Stimulated activated CD4-positive, alpha-beta T cell treated with anti-CD3 and anti-CD28 coated beads, Interleukin-4, amount 100 ng/mL, for 24 hours (primary cell): ENCODE data around the gene BIN2.

Experiments used
- DNase-seq: peaks from one replicate; pipeline ENCODE4 v3.0.0-alpha.2; 2020

BIN2 gene

DNA sequence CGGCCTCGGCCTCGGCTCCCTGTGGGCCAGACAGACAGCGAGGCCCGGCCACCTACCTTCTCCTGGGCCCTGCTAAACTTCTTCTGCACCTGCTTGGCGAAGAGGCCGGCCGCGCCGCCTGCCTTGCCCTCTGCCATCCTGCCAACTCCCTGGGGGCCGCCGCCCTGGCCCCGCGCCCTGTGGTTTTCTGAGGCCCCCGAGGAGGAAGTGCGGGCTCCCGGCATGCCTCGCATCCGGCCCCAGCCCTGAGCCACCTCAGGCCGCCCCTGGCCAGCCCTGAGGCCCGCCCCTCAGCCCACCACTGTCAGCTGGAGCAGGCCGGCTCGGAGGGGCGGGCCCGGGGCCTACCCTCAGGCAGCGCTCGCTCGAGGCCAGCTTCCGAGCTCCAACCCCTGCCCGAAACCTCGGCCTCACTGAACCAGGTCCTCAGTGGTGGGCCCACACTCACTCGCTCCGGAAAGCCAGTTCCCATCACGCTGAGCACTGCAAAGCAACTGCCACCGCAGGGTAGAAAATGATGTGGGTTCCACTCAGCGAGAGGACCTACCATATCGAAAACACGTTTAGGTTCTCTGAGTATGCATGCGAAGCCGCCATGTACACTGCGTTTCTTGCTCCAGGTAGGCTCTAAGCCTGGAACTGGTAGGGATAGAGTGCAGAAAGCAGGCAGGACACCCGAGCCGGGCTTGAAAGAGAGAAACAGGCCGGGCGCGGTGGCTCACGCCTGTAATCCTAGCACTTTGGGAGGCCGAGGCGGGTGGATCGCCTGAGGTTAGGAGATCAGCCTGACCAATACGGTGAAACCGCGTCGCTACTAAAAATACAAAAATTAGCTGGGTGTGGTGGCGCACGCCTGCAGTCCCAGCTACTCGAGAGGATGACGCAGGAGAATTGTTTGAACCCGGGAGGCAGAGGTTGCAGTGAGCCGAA is at the start of gene BIN2:
Gene BIN2, minus strand, starts transcription at position 209 of the 930 bp plus-strand sequence. Its CDS starts 72 bp downstream, at position 137.
- DNase-seq, result peak; percentile 70

GRCh38 chr12:51373187-51373586 is 49.2 kb upstream of the BIN2 start:
- no peak for DNase-seq

GRCh38 chr12:51372021-51372420 is 48.0 kb upstream of the BIN2 start:
- no peak for DNase-seq

DNA sequence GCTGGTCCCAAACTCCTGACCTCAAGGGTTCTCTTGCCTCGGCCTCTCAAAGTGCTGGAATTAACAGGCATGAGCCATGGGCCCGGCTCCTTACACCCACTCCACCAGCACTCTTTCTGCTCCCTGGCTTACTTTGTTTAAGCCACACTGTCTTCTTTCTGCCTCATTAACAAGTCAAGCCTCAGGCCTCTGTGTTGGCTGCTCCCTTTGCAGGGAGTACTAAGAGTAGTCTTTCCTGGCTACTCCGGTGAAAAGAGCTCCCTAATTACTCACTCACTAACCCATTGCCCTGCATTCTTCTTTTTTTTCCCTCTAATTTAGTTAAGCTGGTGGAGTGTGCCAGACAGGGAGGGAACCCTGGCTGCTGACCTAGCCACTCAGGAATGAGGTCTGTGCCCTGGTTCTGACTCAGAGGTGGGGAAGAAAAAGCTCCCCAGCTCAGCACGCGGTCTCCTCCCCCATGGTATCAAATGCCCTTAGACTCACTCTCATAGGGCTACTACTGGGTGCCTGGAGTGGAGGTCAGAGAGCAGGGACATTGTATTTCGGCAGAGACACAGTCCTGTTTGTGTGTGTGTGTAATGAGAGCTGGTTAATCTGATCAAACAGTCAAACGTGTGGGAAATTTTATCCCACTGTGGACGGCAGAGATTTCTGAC is 47.5 kb upstream of the BIN2 start:
- DNase-seq, result no peak

DNA sequence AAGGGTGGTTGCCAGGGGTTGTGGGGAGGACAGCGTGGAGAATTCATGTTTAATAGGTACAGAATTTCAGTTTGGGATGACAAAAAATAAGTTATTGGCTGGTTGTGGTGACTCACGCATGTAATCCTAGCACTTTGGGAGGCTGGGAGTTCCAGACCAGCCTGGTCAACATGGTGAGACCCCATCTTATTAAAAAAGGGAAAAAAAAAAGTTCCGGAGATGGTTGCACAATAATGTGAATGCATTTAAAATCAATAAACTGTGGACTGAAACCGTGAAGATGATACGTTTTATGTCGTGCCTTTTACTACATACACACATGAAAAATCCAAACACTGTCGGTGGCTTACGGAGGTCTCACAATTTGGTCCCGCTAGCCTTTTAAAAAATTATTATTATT is 46.7 kb upstream of the BIN2 start:
- DNase-seq, result no peak

DNA sequence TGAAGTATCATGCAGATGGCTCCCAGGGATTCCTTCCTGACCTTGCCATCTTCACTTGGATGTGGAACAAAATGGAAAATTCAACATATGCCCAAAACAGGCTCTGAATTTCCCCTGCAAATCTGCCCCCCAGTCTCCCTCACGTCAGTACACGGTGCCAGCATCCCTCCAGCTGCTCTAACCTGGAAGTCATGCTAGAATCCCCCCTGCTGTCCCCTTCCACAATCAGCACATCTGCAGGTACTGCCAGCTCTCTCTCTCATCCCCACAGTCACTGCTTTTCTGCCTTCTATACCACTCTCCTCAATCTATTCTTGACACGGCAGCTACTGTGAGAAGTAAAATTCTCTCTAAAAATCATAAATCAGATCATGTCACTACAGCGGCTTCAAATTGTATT is 45.6 kb upstream of the BIN2 start:
- DNase-seq, result no peak

- peak; percentile 86 for DNase-seq
These were observed 44.9 kb upstream of the BIN2 start for GRCh38 chr12:51368640-51369517.

- DNase-seq, result no peak
These were observed 41.3 kb upstream of the BIN2 start for GRCh38 chr12:51365276-51365675.

- DNase-seq, result no peak
These were observed 40.0 kb upstream of the BIN2 start for GRCh38 chr12:51364001-51364400.

DNA sequence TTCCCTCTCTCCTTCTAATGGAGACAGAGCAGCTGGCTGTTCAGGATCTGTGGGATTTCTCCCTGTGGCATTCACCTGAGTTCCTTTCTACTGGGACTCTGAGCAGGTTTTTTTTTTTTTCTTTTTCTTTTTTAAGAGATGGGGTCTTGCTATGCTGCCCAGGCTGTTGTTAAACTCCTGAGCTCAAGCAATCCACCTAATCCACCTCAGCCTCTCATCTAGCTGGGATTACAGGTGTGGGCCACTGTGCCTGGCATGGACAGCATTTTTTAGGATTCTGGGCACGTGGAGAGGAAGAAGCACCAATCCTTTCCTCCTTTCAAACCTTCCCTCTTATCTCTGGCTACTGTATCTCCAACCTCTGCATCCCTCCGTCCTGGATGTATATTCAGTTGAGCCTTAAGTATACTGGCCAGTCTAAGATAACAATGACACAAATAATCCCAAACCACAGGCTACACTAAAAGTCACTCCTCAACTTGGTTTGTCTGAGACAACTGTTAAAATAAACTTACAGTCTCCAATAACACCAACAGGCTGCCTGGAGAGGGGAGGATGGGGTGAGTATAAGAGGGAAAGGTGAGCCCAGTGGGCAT is 38.9 kb upstream of the BIN2 start:
- DNase-seq, result no peak

GRCh38 chr12:51362307-51362706 is 38.3 kb upstream of the BIN2 start:
- DNase-seq, result no peak

DNA sequence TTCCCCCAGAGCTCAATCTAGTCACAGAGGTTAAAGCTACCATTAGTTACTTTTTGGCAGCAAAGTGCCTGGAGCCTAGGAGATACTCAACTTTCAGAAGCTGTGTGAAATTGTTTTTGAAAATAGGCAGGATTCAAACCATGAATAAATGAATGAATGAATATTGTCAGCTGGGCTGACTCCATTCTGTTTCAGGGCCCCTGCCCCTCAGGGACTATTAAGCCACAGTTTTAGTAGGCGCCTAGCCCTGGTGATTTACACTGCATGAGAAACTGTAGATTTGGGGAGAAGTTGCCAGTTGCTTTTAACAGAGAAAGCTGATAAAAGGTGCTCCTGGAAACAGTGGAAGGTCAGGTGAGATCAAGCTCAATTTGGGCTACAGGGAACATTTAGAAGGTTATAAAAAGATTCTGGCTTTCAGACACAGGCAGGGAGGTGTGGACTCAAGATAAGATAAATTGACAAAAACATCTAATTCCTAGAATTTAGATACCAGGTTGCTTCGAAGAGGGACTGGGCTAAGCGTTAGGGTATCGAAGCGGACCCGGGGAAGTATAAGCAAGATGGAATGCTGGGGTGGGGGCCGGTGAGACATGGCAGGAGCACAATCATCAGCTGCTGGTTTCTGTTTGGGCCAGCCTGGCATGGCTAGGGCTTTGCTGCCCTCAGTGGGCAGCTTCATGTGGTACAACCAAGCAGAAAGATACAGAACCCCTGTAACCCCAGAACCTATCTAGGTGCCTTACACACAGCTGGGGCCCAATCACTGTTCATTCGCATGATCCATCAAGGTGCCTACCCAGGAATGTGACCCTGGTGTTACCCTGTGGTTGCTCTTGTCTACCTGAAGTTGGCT is 37.4 kb upstream of the BIN2 start:
- DNase-seq, result no peak

DNA sequence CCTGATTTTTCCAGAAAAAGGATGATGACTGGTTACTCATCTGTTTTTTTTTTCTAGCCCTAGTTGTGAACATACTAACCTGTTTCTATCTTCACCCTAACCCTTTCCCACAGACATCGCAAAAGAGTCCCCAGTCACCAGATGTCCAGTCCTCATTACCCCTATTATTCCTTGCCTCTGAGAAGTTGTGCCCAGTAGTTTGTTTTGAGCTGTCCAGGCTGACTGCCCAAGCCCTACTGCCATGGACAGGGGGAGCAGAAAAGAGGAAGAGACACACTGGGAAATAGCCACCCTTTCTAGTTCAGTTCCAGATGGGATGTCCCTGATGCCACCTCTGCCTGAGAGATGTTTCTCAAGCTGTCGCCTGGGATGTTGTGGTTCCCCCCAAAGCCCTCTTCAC is 36.3 kb upstream of the BIN2 start:
- no peak for DNase-seq

DNA sequence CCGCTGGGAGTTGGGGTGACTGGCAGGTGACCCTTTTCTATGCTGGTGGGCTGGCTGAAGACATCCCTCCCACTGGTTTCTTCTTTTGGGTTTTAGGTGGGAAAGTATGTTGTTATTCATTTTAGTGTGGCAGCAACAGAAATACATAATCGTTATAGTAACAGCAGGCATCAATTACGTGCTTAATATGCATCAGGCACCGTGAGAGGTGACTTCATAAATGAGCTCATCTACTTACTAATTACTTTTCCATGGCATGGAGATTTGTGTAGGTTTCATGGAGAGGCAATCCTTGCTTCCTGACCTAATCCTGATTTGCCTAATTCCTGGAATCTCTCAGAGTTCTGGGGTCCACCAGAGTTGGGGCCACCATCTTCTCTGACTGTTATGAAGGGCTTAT is 35.9 kb upstream of the BIN2 start:
- DNase-seq, result no peak

- no peak for DNase-seq
These were observed 34.5 kb upstream of the BIN2 start for GRCh38 chr12:51358496-51358895.

DNA sequence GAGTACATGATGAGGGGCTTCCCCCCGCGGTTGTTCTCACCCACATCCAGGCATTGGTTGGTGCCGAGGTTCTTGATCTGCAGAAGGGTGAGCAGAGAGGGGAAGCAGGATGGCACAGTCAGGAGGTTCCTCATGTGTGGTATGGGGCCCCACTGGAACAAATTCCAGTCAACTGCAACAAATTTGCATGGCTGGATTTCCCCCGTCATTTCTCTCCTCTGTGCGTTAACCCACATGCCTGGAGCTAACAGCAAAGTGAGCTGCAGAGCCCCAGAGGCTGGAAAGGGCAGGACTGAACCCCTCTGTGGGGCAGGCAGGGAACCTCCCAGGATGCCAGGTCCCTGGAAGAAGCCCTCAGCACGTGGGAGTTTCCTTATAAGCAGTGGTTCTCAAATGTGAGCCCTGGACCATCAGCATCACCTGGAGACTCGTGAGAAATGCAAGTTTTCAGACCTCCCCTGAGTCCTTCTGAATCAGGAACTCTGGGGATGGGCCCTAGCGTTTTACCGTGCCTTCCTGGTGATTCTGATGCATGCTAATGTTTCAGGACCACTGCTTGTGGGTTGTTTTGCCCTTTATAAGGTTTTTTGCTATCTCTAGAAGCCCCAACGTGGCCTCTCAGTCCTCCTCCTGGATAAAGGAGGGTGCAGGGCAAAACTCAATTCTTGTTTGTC is 33.5 kb upstream of the BIN2 start:
- peak; percentile 32 for DNase-seq

GRCh38 chr12:51351913-51352532 is 28.0 kb upstream of the BIN2 start:
- DNase-seq, result peak; percentile 27

DNA sequence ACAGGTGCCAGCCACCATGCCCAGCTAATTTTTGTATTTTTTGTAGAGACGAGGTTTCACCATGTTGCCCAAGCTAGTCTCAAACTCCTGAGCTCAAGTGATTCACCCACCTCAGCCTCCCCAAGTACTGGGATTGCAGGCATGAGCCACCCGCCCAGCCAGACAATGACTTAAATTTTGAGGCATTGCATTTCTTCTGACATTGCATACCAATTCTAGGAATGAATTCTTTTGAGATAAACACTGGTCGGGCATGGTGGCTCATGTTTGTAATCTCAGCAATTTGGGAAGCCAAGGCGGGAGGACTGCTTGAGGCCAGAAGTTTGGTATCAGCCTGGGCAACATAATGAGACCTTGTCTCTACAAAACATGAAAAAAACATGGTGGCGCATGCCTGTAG is 25.1 kb upstream of the BIN2 start:
- no peak for DNase-seq

GRCh38 chr12:51348116-51348515 is 24.1 kb upstream of the BIN2 start:
- DNase-seq, result no peak

DNA sequence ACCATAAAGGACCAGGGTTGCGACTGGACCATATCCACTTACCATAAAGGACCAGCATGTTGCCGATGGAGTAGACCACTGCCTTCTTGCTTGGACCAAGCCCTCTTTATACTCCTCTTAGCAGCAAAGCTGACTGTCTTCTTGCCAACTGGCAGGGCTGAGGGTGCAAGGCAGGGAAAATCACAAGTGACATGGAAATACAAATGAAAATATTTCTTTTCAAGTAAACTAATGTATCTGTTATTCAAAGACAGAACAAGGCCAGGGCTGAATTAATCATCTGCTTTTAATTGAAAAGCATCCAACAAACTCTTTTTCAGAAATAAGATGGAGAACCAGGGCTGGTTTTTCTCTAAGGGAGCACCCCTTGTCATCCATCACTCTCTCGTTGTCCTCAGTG is 22.6 kb upstream of the BIN2 start, which contains the start of gene CELA1:
Gene CELA1, minus strand, starts transcription at position 99 of the 400 bp plus-strand sequence. Its CDS starts 41 bp downstream, at position 58.
- DNase-seq, result no peak

DNA sequence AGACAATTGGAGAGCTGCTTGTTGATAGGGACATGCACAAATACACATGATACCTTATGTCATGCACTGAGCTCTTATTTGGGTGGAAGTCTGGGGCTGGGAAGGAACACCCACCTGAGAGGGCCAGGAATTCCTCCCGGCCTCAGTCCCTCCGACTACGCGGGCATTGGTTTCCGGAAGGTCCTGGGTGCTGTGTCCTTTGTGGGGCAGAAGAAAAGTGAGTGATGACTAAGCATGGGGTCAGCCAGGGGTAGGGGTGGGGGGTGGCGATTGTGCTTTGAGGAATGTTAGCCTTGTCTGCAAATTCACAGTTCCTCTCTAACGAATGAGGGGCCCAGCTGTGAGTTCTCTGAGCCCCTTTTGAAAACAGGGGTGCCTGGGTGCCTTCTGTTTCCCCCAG is 21.7 kb upstream of the BIN2 start:
- no peak for DNase-seq
